Measurements from ENCODE around the gene DYNC2I2.

Gene DYNC2I2

GRCh38 chr9:128611600-128612394 is 44.9 kb downstream of the DYNC2I2 start:
- no peaks in the 10 kb centered on the region for H3K27me3 ChIP-seq (ENCODE audit: control insufficient read depth, low read length)
- H3K9me2 ChIP-seq (replicated peaks; ENCODE audit: control insufficient read depth, low read length): no peaks in the 10 kb centered on the region
- no peaks in the 10 kb centered on the region for H3F3A ChIP-seq (ENCODE audit: control insufficient read depth, insufficient read depth)
- TF ChIP-seq, protein P1, sequence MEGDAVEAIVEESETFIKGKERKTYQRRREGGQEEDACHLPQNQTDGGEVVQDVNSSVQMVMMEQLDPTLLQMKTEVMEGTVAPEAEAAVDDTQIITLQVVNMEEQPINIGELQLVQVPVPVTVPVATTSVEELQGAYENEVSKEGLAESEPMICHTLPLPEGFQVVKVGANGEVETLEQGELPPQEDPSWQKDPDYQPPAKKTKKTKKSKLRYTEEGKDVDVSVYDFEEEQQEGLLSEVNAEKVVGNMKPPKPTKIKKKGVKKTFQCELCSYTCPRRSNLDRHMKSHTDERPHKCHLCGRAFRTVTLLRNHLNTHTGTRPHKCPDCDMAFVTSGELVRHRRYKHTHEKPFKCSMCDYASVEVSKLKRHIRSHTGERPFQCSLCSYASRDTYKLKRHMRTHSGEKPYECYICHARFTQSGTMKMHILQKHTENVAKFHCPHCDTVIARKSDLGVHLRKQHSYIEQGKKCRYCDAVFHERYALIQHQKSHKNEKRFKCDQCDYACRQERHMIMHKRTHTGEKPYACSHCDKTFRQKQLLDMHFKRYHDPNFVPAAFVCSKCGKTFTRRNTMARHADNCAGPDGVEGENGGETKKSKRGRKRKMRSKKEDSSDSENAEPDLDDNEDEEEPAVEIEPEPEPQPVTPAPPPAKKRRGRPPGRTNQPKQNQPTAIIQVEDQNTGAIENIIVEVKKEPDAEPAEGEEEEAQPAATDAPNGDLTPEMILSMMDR (IDR thresholded peaks at IDR 0.05; ENCODE audit: low read depth, low read length, poor library complexity, severe bottlenecking): no peak
- TF ChIP-seq EZH2phosphoT487 (IDR thresholded peaks at IDR 0.05; ENCODE audit: borderline replicate concordance, low read length): no peak
- H3K4me1 ChIP-seq (ENCODE audit: control insufficient read depth, low read length): no peaks in the 10 kb centered on the region
- H3K79me2 ChIP-seq (ENCODE audit: control insufficient read depth, low read length): no peaks in the 10 kb centered on the region
- no peak overlapping the region for H3K4me3 ChIP-seq (ENCODE audit: low read length)
- peaks cover 93% of the 10 kb centered on the region for H3K36me3 ChIP-seq (ENCODE audit: control insufficient read depth, low read length)
- H3K4me2 ChIP-seq (ENCODE audit: low read length): no peak overlapping the region
- H3K27ac ChIP-seq (ENCODE audit: low read depth, low read length): no peak overlapping the region
- no peaks in the 10 kb centered on the region for H4K20me1 ChIP-seq (ENCODE audit: control insufficient read depth, insufficient read depth, low read depth, low read length)
- H3K9me3 ChIP-seq (ENCODE audit: control insufficient read depth, insufficient read depth, low read length): no peaks in the 10 kb centered on the region

- Histone ChIP-seq H3K9me3 (ENCODE audit: control insufficient read depth, insufficient read depth, low read length) (no peaks in the 10 kb centered on the region), H3K27ac (ENCODE audit: low read depth, low read length) (no peak overlapping the region), H4K20me1 (ENCODE audit: control insufficient read depth, insufficient read depth, low read depth, low read length) (no peaks in the 10 kb centered on the region), H3K36me3 (ENCODE audit: control insufficient read depth, low read length) (peaks cover 90% of the 10 kb centered on the region), H3K4me3 (ENCODE audit: low read length) (no peak overlapping the region), H3K9me2 (replicated peaks; ENCODE audit: control insufficient read depth, low read length) (no peaks in the 10 kb centered on the region), H3K4me2 (ENCODE audit: low read length) (no peak overlapping the region), H3K4me1 (ENCODE audit: control insufficient read depth, low read length) (no peaks in the 10 kb centered on the region), H3F3A (ENCODE audit: control insufficient read depth, insufficient read depth) (no peaks in the 10 kb centered on the region), H3K79me2 (ENCODE audit: control insufficient read depth, low read length) (no peaks in the 10 kb centered on the region), H3K27me3 (ENCODE audit: control insufficient read depth, low read length) (no peaks in the 10 kb centered on the region)
- TF ChIP-seq, protein P1 (IDR thresholded peaks at IDR 0.05; ENCODE audit: low read depth, low read length, poor library complexity, severe bottlenecking): no peak
- no peak for TF ChIP-seq EZH2phosphoT487 (IDR thresholded peaks at IDR 0.05; ENCODE audit: borderline replicate concordance, low read length)
Observed at GRCh38 chr9:128610897-128611296, 45.8 kb downstream of the DYNC2I2 start.

DNA sequence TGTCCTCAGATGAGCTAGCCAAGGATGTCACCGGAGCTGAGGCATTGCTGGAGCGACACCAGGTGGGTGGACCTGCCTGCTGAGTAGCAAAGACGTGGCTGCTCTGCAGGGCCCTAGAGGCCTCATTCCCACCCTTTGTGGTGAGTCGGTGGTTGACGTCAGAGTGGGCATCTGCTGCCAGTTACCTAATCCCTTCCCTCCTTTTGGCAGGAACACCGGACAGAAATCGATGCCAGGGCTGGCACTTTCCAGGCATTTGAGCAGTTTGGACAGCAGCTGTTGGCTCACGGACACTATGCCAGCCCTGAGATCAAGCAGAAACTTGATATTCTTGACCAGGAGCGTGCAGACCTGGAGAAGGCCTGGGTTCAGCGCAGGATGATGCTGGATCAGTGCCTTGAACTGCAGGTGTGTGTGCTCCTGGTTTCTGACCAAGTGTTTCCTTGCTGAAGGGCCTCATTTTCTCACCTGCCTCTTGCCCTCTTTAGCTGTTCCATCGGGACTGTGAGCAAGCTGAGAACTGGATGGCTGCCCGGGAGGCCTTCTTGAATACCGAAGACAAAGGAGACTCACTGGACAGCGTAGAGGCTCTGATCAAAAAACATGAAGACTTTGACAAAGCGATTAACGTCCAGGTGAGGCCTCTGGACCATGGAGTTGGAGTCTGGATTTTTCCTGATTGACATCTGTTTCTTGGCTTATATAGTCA is 48.9 kb downstream of the DYNC2I2 start:
- Histone ChIP-seq H3K4me3 (ENCODE audit: low read length) (no peak overlapping the region), H3K27me3 (ENCODE audit: control insufficient read depth, low read length) (no peaks in the 10 kb centered on the region), H3K9me2 (replicated peaks; ENCODE audit: control insufficient read depth, low read length) (no peaks in the 10 kb centered on the region), H3K79me2 (ENCODE audit: control insufficient read depth, low read length) (no peaks in the 10 kb centered on the region), H3K36me3 (ENCODE audit: control insufficient read depth, low read length) (peaks cover 79% of the 10 kb centered on the region), H3K9me3 (ENCODE audit: control insufficient read depth, insufficient read depth, low read length) (no peaks in the 10 kb centered on the region), H3K4me2 (ENCODE audit: low read length) (no peak overlapping the region), H4K20me1 (ENCODE audit: control insufficient read depth, insufficient read depth, low read depth, low read length) (no peaks in the 10 kb centered on the region), H3K27ac (ENCODE audit: low read depth, low read length) (no peak overlapping the region), H3F3A (ENCODE audit: control insufficient read depth, insufficient read depth) (no peaks in the 10 kb centered on the region), H3K4me1 (ENCODE audit: control insufficient read depth, low read length) (no peaks in the 10 kb centered on the region)
- TF ChIP-seq EZH2phosphoT487 (IDR thresholded peaks at IDR 0.05; ENCODE audit: borderline replicate concordance, low read length): no peak
- TF ChIP-seq, protein P1 (IDR thresholded peaks at IDR 0.05; ENCODE audit: low read depth, low read length, poor library complexity, severe bottlenecking): no peak

Data from DOHH2 (cell line).